ENCODE data around the gene HLA-DPA1. TPM values are rescaled to one million over a fixed set of nuclear protein-coding genes. Genes with fewer than 3 reads are reported as not detected.

The HLA-DPA1 gene
- total RNA-seq, 1 experiment from 2014 or later = 0.31 TPM

GRCh38 chr6:33088931-33089620 is 15.6 kb upstream of the HLA-DPA1 start:
- no peak for DNase-seq (ENCODE audit: low spot score)

GRCh38 chr6:33088258-33088930 is 14.9 kb upstream of the HLA-DPA1 start:
- DNase-seq (ENCODE audit: low spot score) = no peak

GRCh38 chr6:33085627-33086026 is 12.2 kb upstream of the HLA-DPA1 start:
- DNase-seq (ENCODE audit: low spot score) = no peak

- no peak for DNase-seq (ENCODE audit: low spot score)
Measured at GRCh38 chr6:33082702-33083101, 9.3 kb upstream of the HLA-DPA1 start.

GRCh38 chr6:33081098-33081824 is 7.8 kb upstream of the HLA-DPA1 start:
- no peak for DNase-seq (ENCODE audit: low spot score)

GRCh38 chr6:33080127-33081089 is 7.0 kb upstream of the HLA-DPA1 start:
- no peak for DNase-seq (ENCODE audit: low spot score)

- DNase-seq (ENCODE audit: low spot score) = no peak
Measured at GRCh38 chr6:33079580-33079979, 6.1 kb upstream of the HLA-DPA1 start.

GRCh38 chr6:33078919-33079521 is 5.6 kb upstream of the HLA-DPA1 start:
- DNase-seq (ENCODE audit: low spot score) = no peak

GRCh38 chr6:33078442-33078841 is 5.0 kb upstream of the HLA-DPA1 start:
- DNase-seq (ENCODE audit: low spot score) = no peak

- DNase-seq (ENCODE audit: low spot score) = no peak
Measured at GRCh38 chr6:33077908-33078307, 4.5 kb upstream of the HLA-DPA1 start.

GRCh38 chr6:33076406-33076934 is 3.0 kb upstream of the HLA-DPA1 start:
- no peak for DNase-seq (ENCODE audit: low spot score)

- peak; percentile 61 for DNase-seq (ENCODE audit: low spot score)
Measured at GRCh38 chr6:33075568-33076405, 2.3 kb upstream of the HLA-DPA1 start, which contains the start of gene HLA-DPB1. TSS of gene HLA-DPB1 (plus strand) at chr6:33075990. CDS start at chr6:33076042, 52 bp downstream.

- no peak for DNase-seq (ENCODE audit: low spot score)
Measured at GRCh38 chr6:33075208-33075567, 1.7 kb upstream of the HLA-DPA1 start.

- no peak for DNase-seq (ENCODE audit: low spot score)
Measured at GRCh38 chr6:33072508-33073100, 845 bp downstream of the HLA-DPA1 start.

- no peak for DNase-seq (ENCODE audit: low spot score)
Measured at GRCh38 chr6:33071569-33071968, 1.9 kb downstream of the HLA-DPA1 start.

- no peak for DNase-seq (ENCODE audit: low spot score)
Measured at GRCh38 chr6:33070909-33071308, 2.5 kb downstream of the HLA-DPA1 start.

- DNase-seq (ENCODE audit: low spot score) = no peak
Measured at GRCh38 chr6:33069021-33069738, 4.3 kb downstream of the HLA-DPA1 start.

GRCh38 chr6:33066917-33067521 is 6.4 kb downstream of the HLA-DPA1 start:
- DNase-seq (ENCODE audit: low spot score) = no peak

All from A172 (cell line).